ENCODE measurements around the gene GLTP. TPM values are rescaled to one million over a fixed set of nuclear protein-coding genes. Genes with fewer than 3 reads are reported as not detected.

Gene GLTP
- total RNA-seq, 1 donor from 2014 or later, result 210 TPM

GRCh38 chr12:109824731-109825130 lies 55.6 kb downstream of the GLTP start:
- TF ChIP-seq CTCF (IDR thresholded peaks at IDR 0.05; ENCODE audit: insufficient read depth, low read length, severe bottlenecking), result no peak
- no peaks in the 10 kb centered on the region for H3K27me3 ChIP-seq (ENCODE audit: control insufficient read depth, insufficient read depth, low read length)
- no peaks in the 10 kb centered on the region for H3K36me3 ChIP-seq (ENCODE audit: control insufficient read depth, insufficient read depth, low read length)
- no peak overlapping the region for H3K4me3 ChIP-seq (ENCODE audit: low read depth, low read length)
- FAIRE-seq, result no peak
- DNase-seq (ENCODE audit: low read depth), result no peak

GRCh38 chr12:109822951-109823411 lies 57.4 kb downstream of the GLTP start:
- Histone ChIP-seq H3K36me3 (ENCODE audit: control insufficient read depth, insufficient read depth, low read length) (no peaks in the 10 kb centered on the region), H3K27me3 (ENCODE audit: control insufficient read depth, insufficient read depth, low read length) (no peaks in the 10 kb centered on the region), H3K4me3 (ENCODE audit: low read depth, low read length) (no peak overlapping the region)
- FAIRE-seq, result no peak
- DNase-seq (ENCODE audit: low read depth), result peak; percentile 13
- TF ChIP-seq CTCF (IDR thresholded peaks at IDR 0.05; ENCODE audit: insufficient read depth, low read length, severe bottlenecking), result no peak

- Histone ChIP-seq H3K27me3 (ENCODE audit: control insufficient read depth, insufficient read depth, low read length) (no peaks in the 10 kb centered on the region), H3K36me3 (ENCODE audit: control insufficient read depth, insufficient read depth, low read length) (no peaks in the 10 kb centered on the region), H3K4me3 (ENCODE audit: low read depth, low read length) (no peak overlapping the region)
- no peak for TF ChIP-seq CTCF (IDR thresholded peaks at IDR 0.05; ENCODE audit: insufficient read depth, low read length, severe bottlenecking)
- no peak for FAIRE-seq
- DNase-seq (ENCODE audit: low read depth), result no peak
Measured at GRCh38 chr12:109822416-109822815, 57.9 kb downstream of the GLTP start.

GRCh38 chr12:109821968-109822367 lies 58.4 kb downstream of the GLTP start:
- no peak for DNase-seq (ENCODE audit: low read depth)
- no peak overlapping the region for H3K4me3 ChIP-seq (ENCODE audit: low read depth, low read length)
- no peaks in the 10 kb centered on the region for H3K36me3 ChIP-seq (ENCODE audit: control insufficient read depth, insufficient read depth, low read length)
- FAIRE-seq, result no peak
- TF ChIP-seq CTCF (IDR thresholded peaks at IDR 0.05; ENCODE audit: insufficient read depth, low read length, severe bottlenecking), result no peak
- H3K27me3 ChIP-seq (ENCODE audit: control insufficient read depth, insufficient read depth, low read length), result no peaks in the 10 kb centered on the region

GRCh38 chr12:109820816-109821381 lies 59.4 kb downstream of the GLTP start:
- Histone ChIP-seq H3K4me3 (ENCODE audit: low read depth, low read length) (no peak overlapping the region), H3K27me3 (ENCODE audit: control insufficient read depth, insufficient read depth, low read length) (no peaks in the 10 kb centered on the region), H3K36me3 (ENCODE audit: control insufficient read depth, insufficient read depth, low read length) (no peaks in the 10 kb centered on the region)
- peak; percentile 93 for DNase-seq (ENCODE audit: low read depth)
- no peak for TF ChIP-seq CTCF (IDR thresholded peaks at IDR 0.05; ENCODE audit: insufficient read depth, low read length, severe bottlenecking)
- peak; percentile 52 for FAIRE-seq

- no peaks in the 10 kb centered on the region for H3K36me3 ChIP-seq (ENCODE audit: control insufficient read depth, insufficient read depth, low read length)
- peak; percentile 93 for DNase-seq (ENCODE audit: low read depth)
- H3K4me3 ChIP-seq (ENCODE audit: low read depth, low read length), result no peak overlapping the region
- peak; percentile 96 for FAIRE-seq
- no peak for TF ChIP-seq CTCF (IDR thresholded peaks at IDR 0.05; ENCODE audit: insufficient read depth, low read length, severe bottlenecking)
- H3K27me3 ChIP-seq (ENCODE audit: control insufficient read depth, insufficient read depth, low read length), result no peaks in the 10 kb centered on the region
Measured at GRCh38 chr12:109818905-109819500, 61.3 kb downstream of the GLTP start.

All from bronchial epithelial cell (primary cell).